GM21825 (cell line): ENCODE results near the gene ARHGEF5.
A peak's percentile ranks its signal among the peaks of the same experiment; 100 is the strongest.
"Not testable (repeated sequence)": the region's sequence is repeated elsewhere in the genome, so short reads cannot be mapped to it uniquely, and the experiment has no call there.

Experiments used
- ATAC-seq: cut with Tn5 transposase; IDR thresholded peaks from one replicate; pipeline ENCODE4 v1.9.1; 2021; ENCODE audit warnings: mild to moderate bottlenecking, moderate library complexity; ENCODE audit not compliant: unreplicated experiment

Gene ARHGEF5

GRCh38 chr7:144355176-144355822 lies at the start of gene ARHGEF5:
ARHGEF5 (plus strand) TSS chr7:144355402; CDS start chr7:144362670, 7,268 bp downstream.
- peak; percentile 69 for ATAC-seq

DNA sequence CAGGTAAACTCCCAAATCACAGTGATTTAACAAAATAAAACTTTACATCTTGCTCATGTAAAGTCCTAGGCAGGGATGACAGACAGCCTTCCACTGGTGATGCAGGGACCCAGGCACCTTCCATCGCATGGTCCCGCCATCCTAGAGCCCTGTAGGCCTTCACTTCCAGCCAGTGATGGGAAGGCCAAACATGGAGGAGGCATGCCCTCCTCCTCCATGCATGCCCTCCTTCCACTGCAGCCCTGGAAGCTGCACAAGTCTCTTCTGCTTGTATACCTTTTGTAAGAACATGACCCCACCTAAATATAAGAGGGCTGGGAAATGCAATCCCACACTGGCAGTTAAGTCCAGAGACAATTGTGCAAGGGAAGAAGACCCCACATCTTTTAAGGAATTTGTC lies 45.5 kb upstream of the ARHGEF5 start:
- ATAC-seq, result not testable (repeated sequence)

GRCh38 chr7:144311218-144311617 lies 44.0 kb upstream of the ARHGEF5 start:
- ATAC-seq, result not testable (repeated sequence)

DNA sequence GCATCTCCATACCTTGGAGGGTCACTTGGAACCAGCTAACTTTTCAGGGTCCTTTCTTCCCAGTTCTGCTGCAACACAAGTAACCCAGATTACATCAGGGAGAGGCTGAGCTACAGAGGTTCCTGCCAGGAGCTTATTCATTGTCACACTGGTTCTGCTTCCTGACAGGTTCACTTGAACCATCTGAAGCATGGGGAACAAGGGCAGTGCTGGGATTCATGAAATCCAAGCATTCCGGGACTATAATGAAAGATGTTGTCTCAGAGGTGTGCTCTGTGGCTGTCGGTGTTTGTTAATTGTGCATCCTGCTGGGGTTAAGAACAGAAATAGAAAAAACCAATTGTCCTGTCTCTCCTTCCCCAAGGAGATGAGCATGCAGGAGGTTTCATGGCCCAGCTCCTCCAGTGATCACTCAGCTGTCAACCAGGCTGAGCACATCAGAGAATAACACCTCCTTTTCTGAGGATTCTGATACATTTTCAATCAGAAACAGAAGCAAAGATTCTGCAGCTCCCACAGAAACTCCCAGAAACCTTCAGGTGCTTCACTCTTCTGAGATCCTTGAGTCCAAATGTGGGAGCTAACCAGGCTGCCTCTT lies 43.2 kb upstream of the ARHGEF5 start, which contains the start of gene OR2A1:
TSS of gene OR2A1 (plus strand) at position 548 of the 598 bp plus-strand sequence. CDS start 5,706 bp downstream, outside the sequence.
- ATAC-seq, result not testable (repeated sequence)

DNA sequence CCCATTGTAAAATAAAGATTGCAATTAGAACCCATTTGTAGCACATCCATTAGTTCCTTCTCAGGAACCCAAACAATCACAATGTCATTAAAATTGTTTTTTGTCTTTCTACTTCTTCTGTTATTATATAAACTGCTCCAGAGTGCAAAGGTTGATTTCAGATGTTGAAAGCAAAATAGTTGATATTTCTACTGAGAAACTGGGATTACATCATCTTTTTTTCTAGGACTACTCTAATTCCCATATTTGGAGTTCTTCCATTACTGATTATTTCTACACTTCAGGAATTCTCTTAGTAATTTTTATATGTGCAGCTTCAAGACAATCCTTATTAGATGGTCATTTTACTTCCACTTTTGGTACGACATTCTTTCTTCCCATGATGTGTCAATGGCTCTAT lies 37.7 kb upstream of the ARHGEF5 start:
- not testable (repeated sequence) for ATAC-seq

DNA sequence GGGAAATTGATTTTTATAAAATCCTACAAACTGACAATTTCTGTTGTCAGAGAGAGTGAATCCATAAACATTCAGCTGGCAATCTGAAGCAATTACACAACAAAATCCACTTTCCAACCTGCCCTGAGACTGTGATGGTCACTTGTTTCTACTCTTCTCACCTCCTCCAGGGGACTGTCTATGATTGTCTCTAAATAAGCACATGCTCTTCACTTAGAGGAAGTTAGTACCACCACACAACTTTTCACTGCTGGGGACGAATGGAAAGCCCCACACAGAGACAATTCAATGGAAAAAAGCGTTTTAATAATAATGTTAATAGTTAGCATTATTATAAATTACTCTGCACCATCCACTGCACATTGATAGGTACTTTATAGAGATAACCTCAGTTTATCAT lies 35.7 kb upstream of the ARHGEF5 start:
- not testable (repeated sequence) for ATAC-seq

DNA sequence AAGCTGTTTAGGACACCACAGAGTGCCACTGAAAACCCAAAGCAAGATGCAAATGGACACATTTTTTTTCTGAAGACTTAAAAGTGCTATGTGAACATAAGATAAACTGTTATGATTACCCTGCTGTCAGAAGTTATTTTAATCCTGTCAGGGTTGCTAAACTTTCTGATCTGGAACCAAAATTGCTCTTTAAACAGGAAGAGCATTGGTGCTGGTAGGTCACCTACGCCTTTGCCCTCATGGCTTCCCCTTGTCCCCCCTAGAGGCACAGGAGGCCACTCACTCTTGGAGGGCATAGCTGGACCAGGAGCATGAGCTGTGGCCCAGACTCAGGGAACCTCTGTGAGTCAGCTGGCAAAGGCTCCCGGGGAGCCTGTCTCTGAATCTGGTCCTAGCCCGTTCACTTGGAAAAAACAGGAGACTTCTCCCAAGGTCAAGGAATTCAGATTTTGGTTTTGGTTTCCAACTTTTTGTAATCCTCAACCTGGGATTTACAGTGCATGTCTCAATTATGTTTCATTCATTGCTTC lies 33.5 kb upstream of the ARHGEF5 start:
- not testable (repeated sequence) for ATAC-seq

- not testable (repeated sequence) for ATAC-seq
These were observed 31.8 kb upstream of the ARHGEF5 start for GRCh38 chr7:144323359-144323758.

DNA sequence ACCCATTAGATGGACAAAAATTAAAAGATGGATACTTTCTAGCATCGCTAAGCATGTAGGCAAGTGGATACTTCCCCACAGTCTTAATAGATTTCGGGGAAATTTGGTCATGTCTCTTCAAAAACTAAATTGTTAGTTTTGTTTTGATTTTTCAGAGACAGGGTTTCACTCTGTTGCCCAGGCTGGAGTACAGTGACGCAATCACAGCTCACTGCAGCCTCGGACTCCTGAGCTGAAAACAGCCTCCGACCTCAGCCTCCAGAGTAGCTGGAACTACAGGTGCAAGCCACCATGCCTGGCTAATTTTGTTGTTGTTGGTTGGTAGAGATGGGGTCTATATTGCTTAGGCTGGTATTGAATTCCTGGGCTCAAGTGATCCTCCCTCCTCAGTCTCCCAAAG lies 29.3 kb upstream of the ARHGEF5 start:
- not testable (repeated sequence) for ATAC-seq

- ATAC-seq, result not testable (repeated sequence)
These were observed 25.2 kb upstream of the ARHGEF5 start for GRCh38 chr7:144330044-144330443.

- peak; percentile 41 for ATAC-seq
These were observed 23.8 kb upstream of the ARHGEF5 start for GRCh38 chr7:144331221-144331995.

GRCh38 chr7:144331996-144332288 lies 23.3 kb upstream of the ARHGEF5 start:
- ATAC-seq, result not testable (repeated sequence)

DNA sequence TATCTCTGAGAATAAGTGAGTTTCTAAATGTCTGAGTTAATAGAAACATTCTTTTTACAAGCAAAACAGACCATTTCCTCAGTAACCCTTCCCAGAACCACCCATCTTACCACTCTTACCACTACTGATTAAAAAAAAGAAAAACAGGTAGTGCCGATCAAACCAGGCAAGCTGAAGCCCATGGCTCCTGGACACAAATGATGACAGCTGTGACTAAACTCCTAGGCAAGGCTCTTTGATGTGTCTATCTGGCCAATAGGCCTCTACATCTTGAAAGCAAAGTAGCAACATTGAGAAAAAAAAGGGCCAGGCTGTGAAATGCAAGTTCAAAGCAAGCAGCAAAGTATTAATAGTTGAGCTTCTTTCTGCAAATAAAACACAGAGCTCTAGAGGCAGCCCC lies 6.6 kb upstream of the ARHGEF5 start:
- peak; percentile 33 for ATAC-seq

DNA sequence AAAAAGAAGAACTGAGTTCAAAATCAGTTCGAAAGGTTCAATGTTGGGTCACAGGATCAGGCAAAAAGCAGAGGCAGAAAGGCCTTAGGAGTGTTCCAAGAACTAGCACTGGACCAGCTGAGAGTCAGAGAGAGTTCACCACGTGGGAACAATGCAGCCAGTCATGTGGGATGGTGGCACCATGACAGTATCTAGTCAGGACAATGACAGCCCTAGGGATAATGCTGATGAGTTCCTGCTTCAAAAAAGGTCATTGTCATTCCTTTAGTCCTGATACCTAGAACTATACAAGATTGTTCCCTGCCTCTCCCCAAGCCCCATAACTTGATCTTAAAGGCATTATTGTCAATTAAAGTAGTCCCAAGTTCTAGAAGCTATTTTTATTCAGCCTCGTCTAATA lies 3.5 kb upstream of the ARHGEF5 start:
- not testable (repeated sequence) for ATAC-seq

DNA sequence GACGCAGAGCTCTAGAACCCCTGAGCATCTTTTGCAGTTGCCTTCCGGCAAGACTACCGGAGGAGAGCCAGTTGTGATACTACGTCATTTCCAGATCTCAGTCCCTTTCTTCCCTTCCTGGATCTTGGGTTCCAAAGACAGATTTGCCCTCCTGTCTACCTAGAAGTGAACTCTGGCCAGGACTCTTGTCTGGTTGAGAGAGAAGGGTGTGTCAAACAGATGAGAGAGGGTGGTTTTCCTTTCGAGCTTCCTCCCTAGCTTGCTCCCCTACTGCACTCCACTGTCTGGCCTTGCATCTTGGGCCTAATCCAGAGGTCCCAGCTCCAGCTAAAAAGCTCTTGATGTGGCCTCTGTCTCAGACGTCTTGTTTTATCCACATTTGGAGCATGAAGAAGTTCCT lies 983 bp downstream of the ARHGEF5 start:
- not testable (repeated sequence) for ATAC-seq

GRCh38 chr7:144356860-144357259 lies 1.7 kb downstream of the ARHGEF5 start:
- ATAC-seq, result not testable (repeated sequence)

- not testable (repeated sequence) for ATAC-seq
These were observed 6.9 kb downstream of the ARHGEF5 start for GRCh38 chr7:144362061-144362460.

GRCh38 chr7:144365523-144365922 lies 10.3 kb downstream of the ARHGEF5 start:
- ATAC-seq, result not testable (repeated sequence)

GRCh38 chr7:144367250-144367649 lies 12.0 kb downstream of the ARHGEF5 start:
- ATAC-seq, result not testable (repeated sequence)

- not testable (repeated sequence) for ATAC-seq
These were observed 14.0 kb downstream of the ARHGEF5 start for GRCh38 chr7:144369221-144369620.

- ATAC-seq, result no peak
These were observed 23.4 kb downstream of the ARHGEF5 start for GRCh38 chr7:144378651-144379050.
